GM19395 (cell line): ENCODE results near the gene CNTN1.

ENCODE experiments used
- ATAC-seq: cut with Tn5 transposase; IDR thresholded peaks from one replicate; pipeline ENCODE4 v1.9.1; 2021; ENCODE audit warnings: mild to moderate bottlenecking, moderate library complexity; ENCODE audit not compliant: unreplicated experiment

Gene CNTN1

DNA sequence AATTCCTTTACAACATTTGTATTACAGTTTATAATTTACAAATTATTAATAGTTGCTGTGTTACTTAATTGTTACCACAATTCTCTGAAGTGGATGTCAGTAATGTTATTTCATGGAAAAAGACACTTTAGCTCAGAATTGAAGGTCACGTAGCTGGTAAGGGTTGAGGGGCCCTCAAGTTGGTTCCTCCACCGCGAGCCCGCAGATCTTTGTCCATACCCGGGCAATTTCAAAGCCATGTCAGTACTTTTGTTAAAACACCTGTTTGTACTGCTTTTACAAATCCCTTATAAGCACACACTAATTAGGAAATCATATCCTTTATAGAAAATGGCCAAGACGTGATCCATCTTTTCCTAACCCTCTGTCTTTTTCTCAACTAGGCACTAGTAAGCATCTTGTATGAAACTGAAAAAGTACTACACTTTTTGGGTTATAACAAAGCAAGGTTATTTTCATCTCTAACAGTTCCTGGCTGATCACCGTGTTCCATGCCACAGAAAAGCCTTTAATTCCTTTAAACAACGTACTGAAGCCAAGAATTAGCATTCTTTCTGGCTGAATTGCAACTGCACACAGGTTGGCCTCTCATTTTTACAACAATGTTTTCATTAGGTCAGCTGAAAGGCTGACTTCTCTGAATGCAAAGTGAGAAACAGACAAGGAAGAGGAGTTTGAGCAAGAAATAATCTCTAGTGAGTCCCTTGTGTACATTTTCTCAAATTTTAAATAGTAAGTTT, 76.1 kb downstream of the CNTN1 start:
- ATAC-seq: no peak

DNA sequence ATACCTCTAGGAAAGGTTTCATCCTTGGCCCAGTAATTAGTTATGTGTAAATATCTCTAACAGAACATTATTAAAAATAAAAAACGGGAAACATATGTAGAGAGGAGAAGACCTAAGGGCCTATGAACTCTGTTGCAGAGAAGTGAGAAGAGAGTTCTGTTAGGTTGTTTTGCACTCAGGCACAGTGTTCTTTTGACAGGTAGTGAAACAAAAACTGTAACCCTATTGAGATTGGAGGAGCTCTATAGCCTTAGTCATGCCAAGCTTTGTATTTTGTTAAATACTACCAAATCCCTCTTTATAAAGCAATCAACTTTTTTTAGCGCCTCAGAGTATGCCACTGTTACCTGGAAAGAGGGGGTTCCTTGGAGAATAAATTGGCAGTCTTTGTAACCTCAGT, 77.6 kb downstream of the CNTN1 start:
- no peak for ATAC-seq

DNA sequence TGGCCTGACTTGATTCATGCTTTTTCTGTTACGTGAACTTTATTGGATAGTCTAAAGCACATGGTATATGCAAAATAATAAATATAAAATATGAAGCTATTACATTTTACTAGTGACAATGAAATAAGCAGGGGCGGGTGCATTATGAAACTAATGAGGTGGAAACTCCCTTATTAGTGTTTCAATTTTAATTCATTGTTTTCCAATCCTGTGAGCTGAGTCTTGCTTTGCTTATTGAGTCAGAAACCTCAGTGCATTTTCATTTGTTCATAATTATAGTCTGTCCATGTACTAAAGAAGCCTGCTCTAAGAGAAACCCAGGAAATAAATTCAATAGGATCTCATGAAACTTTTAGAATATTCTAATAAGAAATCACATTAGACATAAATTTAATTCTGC, 78.5 kb downstream of the CNTN1 start:
- no peak for ATAC-seq

DNA sequence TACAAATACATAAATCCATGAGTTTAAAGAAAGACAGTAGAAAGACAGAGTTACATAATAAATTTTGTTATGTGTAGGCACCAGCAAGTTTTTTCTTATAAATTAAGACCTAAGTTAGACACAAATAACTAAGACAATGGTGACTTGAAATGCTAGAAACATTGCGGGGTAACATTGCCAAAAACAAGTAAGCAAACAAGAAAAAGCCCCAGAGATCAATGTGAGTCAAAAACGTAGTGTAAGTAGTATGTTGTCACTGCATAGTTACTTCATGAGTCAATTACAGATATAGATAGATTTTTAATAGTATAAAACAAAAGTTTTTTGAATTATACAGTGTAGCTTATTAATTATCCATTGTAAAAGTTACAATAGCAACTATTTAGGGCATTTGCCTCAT, 83.4 kb downstream of the CNTN1 start:
- ATAC-seq: no peak

DNA sequence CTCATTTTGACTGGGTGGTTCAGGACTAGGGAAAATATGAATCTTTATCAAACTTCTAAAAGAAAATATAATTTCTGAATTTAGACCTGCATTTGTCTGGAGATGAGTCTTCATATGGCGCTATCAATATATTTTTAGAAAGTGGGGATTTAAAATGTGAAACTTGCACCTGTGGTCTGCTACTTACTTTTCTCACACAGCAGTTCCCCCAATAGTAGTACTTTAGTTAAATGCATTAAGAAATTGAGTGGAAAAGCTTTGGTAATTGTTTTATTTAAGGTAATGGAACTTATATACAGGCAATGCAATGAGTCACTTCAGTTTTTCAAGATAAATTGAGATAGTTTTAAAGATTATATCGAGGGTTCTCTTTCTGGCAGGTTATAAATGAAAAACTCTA, 91.9 kb downstream of the CNTN1 start:
- ATAC-seq: no peak

DNA sequence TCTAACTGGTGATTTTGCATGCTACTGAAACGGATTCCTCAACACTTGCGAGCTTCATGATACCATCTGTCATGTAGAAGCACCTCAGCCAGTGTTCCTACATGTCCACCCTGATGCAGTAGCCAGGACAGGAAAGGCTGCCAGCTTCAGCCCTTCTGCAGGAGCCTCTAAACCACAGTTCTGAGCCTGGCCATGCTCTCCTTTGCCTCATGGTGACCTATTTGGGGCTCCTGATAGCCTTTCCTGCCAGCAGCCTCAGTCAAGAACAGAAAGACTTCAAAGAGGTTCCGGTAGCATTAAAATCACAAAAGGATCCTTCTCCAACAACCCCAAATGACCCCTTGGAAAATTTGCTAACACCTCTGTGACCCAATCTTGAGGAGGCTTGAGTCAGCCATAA, 96.0 kb downstream of the CNTN1 start:
- no peak for ATAC-seq

DNA sequence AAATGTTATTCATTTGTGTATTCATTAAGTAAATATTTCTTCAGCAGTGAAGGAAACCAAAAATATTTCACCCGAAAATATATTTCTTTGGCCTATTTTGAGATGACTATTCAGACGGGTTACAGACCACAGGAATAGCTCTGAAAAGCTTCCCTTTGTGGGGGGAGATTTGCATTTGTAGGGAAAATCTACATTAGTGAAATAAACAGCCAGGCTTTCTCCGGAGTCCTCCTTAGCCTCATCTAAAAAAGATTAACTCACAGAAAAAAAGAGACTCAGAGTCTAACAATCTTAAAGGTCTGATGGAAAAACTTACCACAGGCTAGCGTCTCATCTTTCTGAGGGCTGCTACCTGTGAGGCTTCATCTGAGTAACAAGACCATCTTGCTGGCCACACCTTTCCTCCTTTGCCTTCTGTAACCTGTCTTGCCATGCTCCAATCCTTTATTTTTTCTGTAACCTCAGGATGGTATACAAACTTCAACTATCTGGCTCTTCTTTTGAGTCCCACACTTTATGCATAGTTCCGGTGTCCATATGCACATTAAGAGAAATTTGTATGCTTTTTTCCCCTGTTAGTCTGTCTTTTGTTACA, 100.7 kb downstream of the CNTN1 start:
- ATAC-seq: no peak

DNA sequence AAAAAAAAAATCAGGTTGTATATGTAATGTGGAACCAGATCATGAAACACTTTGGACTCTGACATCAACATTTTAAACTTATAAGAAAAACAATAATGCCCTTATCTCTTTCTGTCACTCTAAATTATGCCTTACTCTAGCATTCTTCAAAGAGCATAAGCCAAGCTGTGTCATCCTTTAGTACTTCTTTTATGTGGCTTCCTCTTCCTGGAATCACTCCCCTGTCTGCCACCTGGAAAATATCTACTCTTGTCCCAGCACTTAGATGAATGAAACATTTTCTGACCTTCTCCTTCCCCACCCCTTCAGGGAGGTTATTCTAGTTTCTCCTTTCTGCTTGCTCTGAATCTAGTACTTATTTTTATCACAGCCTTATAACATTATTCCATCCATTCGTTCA, 101.2 kb downstream of the CNTN1 start:
- no peak for ATAC-seq

DNA sequence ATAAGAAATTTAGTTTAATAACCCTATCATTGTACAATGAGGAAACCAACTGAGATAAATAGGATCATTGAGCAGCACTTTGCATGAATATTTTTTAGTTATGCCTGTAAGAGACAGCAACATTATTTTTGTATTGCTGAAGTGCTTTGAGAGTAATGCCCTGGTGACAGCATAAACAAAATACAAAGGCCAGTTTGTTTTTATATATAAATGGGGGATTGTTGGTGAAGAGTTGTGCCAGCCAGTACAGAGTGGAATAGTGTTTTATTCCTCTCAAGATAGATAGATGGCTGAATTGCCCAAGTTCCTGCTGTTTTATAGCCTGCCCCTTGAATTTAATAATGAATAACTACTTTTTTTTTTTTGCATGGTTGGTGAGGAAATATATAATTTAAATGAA, 101.8 kb downstream of the CNTN1 start:
- ATAC-seq: no peak

DNA sequence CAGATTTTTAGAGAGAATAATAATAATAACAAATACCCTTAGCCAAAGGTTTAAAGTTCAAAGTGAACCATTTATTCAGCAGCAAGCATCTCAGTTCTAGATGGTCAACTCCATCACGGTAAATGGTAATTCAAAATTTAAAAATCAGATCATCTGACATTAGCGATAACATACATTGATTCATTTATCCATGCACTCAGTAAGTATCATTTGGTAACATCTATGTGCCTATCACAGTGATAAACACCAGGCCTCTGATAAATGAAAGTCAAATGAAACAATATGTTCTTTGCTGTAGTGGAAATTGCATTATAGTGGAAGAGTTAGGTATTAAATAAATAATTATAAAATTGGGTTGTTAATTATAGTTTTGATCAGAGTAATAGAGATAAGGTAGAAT, 108.8 kb downstream of the CNTN1 start:
- no peak for ATAC-seq

DNA sequence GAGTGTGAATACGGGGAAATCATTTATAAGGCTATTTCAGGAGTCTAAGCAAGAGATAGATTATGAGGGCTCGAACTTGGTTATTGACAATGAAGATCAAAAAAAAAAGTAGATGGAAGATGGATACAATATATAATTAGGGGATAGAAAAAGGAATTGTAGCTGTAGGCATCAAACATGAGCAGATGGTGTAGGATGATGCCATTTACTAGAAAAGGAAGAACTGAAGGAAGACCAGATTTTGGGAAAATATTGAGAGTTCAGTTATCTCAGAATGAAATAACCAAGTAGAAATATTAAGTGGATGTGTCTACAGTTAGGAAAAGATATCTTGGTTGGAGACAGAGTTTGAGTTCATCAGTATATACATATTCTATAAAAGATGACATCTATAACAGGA, 109.6 kb downstream of the CNTN1 start:
- ATAC-seq: no peak

DNA sequence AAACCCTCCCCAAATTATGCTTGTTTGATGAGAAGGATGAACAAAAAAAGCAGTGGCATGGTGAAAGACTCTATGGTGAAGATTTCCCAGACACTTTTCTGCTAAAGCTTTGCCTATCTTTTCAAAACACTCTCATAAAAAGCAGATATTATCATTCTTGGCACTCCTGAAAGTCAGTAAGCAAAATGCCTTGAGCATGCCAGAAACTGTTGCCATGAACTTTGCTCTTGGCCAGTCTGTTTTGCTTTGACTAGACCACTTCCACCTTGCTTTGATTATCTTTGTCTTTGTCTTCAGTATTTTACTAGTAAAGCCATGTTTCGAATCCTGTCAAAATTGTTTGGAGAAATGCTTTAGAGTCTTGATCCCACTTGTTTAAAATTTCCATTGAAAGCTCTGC, 110.4 kb downstream of the CNTN1 start:
- ATAC-seq: no peak

DNA sequence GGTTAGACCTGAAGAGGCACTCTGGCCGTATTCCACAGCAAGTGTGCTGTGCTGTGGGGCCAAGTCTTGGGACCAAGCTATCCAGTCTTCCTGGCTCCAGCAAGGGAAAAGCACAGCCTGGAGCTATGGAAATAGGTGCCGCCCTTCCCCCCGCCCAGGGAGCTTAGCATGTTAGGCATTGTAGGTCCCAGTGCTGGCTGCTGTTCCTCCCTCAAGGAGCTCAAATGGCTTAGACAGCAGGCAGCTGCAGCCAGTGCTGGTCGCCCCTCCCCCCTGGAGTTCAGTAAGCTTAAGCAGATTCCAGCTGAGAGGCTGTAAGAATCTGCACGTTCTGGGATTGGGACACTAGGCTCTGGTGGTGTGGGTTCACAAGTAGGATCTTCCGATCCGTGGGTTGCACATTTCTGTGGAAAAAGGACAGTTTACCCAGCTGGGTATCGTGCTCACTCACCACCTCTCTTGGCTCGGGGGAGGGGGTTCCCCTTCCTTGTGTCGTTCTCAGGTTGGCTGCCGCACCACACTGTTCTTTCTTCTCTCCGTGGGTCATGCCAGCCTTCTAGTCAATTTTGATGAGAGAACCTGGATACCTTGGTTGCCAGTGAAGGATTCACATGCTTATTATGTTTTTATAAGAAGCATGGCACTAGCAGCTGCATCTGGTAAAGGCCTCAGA, 127.3 kb downstream of the CNTN1 start:
- ATAC-seq: no peak

DNA sequence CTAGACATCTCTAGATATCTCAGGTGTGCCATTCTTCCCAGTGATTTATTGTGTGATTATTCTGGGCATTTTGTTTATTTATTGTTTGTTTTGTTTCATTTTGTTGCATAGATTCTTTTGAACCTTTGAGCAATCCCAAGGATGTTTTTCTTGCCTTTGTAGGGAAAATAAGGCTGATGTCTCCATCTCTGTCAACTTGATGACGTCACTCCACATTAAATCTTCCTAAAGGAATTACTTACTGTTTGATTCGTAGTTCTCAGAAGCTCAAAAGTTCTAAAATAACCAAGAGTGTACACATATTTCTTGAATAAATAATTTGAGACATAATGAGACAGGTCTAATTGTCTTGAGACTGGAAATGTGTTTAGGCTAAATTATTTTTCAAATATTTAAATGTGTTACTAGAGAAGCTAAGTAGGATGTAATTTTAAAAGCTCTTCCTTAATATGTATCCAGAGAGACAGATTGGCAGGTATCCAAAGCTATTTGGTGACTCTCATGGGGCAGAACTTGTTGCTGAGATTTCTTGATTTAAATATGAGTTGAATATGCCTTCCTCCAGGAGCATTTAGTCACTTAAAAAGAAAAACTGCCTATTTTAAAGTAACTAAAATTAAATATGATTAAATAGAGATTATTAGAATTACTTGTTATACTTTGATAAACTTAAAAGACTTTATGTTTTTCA, 128.7 kb downstream of the CNTN1 start:
- ATAC-seq: no peak

DNA sequence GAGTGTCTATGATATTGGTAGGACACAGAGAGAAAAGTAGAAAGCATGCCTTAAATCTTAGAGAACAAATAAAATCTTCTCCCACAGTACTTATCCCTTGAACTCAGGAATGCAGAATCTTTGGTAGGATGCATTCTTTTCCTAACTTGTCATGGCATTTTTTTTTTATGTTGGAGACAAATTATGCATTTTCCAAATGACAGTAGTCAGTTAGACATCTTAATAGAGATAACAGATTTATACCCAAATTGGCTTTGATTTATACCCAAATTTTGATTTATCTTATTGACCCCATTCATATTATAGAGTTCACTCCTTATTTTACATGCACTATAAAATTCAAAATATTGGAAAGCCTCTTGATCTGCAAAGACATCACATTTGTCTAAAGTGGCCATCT, 132.9 kb downstream of the CNTN1 start:
- no peak for ATAC-seq

DNA sequence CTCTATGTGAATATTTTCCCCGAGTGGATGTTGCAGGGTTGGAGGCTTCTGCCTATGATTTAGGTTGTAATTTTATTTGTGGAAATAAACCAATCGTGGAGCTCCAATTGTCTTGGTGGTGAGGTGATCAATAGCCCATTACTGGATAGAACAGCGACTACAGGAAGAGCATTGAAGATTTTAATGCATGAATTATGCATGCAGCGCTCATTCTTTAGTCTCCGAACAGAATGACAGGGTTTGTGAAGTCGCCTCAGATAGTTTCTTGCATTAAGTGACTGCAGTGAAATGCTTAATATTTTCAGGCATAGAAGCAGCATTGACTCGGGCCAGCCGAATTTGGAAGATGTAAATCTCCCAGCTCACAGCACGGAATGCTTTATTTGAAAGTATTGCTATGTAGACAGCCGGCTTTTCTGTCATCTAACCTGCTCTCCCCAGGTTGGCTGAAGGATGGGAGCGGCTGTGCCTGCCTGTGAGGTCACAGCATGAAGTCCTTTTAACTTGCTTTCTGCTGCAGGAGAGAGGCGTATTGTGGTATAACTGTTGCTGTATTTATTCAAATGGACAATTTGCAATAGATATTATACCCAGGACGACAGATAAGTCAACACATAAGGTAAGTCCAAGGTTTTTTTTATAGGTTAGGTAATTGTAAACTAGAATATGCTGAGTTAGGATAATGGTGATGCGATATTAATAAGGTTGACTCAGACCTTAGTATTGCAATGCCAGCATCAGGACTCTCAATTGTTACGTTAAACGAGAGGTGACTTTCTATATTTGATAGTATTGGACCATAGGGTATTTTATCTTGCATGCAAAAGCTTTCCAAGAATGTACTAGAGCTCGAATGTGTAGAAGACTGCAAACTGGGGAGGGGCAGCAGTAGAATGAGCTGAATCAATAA, 135.7 kb downstream of the CNTN1 start:
- ATAC-seq: no peak

DNA sequence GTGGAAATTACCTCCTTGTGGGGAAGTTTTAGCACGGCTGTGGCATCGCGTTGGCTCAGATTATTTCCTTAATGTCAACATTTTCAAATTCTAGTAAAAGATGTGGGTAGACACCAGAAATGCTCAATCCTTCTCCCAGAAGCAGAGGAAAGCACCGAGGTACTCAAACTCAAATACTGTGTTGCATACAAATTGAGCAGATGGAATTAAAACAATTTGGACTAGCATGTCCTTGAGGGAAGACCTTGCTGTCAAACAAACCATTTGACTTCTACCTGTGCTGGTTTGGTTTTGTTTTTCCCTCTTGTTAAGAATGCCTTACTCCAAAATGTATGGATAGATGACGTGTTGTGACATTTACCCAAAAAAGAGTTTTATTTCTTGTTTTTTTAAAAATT, 136.4 kb downstream of the CNTN1 start:
- no peak for ATAC-seq

DNA sequence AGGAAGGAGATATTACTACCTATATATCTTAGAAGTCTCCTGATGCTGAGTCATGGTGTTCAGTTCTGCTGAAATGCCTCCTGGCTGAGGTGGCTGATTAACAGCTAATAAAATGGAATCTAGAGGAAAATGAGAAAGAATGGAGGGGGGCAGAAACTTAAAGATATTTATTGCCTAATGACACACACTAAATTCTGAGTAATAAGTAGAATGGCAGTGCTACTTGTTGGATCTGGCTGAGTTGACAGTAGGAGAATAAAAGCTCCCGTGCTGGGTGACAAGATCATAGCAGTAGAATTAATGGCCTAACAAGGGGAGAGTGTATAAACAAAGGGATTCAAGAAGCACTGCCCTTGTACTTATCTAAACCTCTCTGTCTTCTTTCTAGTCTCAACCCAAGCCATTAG, 137.5 kb downstream of the CNTN1 start:
- no peak for ATAC-seq

DNA sequence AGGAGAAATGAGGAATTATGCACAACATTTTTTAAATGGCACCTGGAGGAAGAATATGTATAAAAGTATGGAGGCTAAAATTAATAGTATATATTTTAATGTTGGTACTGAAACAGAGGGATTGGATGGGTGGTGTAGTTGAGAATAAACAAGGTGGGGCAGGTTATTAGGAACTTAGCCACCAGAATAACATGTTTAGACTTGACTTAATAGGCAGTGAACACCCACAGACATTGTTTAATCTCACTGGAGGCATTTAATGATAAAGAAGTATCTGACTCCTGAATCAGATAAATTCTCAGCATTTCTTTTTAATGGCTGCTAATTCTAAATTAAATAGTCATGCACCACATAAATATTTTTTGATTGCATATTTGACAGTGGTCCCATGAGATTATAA, 139.7 kb downstream of the CNTN1 start:
- ATAC-seq: no peak

DNA sequence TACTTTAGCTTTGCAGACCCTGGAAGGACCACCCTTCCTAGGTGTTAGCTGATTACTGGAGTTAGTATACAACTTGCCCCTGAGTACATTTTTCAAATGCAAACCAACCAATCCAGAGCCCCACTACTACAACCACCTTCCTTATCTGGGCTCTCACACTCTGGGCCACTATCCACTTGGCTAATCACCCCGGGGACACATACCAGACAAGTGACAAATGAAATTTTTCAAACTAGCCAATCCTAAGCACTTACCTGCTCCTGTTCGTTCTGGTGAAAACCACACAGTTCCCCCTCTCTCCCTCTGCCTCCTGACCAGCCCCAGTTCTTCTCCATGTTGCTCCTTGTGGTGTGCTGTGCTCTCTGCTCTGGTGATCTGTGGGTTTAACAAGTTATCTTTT, 140.4 kb downstream of the CNTN1 start:
- no peak for ATAC-seq

DNA sequence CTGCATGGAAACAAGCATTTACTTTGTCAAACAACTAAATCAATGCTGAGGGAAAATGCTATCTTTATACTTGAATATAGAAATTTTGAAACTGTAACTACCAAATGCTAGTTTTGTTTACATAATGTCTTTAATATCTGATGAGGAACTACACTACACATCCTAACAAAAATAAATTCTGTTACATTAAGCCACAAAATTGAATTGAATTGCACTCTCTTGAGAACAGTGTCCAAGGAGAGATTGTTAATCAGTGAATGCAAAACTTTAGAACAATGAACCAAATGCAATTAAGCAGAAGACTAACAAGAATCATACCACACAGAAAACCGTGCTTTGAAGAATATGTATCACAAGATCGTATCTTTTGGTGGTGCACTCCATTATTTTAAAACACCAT, 141.6 kb downstream of the CNTN1 start:
- no peak for ATAC-seq
